Body of pancreas (tissue), 4 donors: ENCODE results near the gene SH3D19.

Experiments used
- CTCF ChIP-seq, 7 experiments: fragments of 450-650 bp in 4 of 7; fragments of 200-600 bp in 3 of 7; sonication (generic) in 3 of 7; IDR thresholded peaks; one replicate each; pipeline ENCODE4 v1.5.1; 2016 to 2019; ENCODE audit warnings: antibody characterized with exemption in 7 of 7
- POLR2A ChIP-seq, 3 donors: fragments of 450-650 bp; IDR thresholded peaks; one replicate each; pipeline ENCODE4 v1.6.1; 2016; ENCODE audit warnings: antibody characterized with exemption in 3 of 3, mild to moderate bottlenecking in 2 of 3

GRCh38 chr4:151304755-151305154 lies 20.6 kb downstream of the SH3D19 start:
- TF ChIP-seq CTCF (IDR thresholded peaks at IDR 0.05) = no peak
- TF ChIP-seq POLR2A (IDR thresholded peaks at IDR 0.05) = no peak
